Measurements from ENCODE around the gene PAAF1. TPM values are rescaled to one million over a fixed set of nuclear protein-coding genes. Genes with fewer than 3 reads are reported as not detected.

Gene PAAF1
- total and polyA plus RNA-seq, 10 of the 15 experiments (the other 5 are each of a cell fraction or from before 2014, with no cell fraction given) = 13.7 to 70.6 (median 29.1) TPM

- Histone ChIP-seq H3K9ac (ENCODE audit: control insufficient read depth, insufficient read depth, low read length) (no peak overlapping the region), H3K79me2 (ENCODE audit: control insufficient read depth, insufficient read depth, low read length) (no peaks in the 10 kb centered on the region), H3K27ac (ENCODE audit: control insufficient read depth, insufficient read depth) (no peak overlapping the region), H3K9me3 (replicated peaks; ENCODE audit: control insufficient read depth, insufficient read depth, low read length) (no peaks in the 10 kb centered on the region), H3K27me3 (replicated peaks in 1 of 2; ENCODE audit: control insufficient read depth in 2 of 2, insufficient read depth in 2 of 2, low read length in 1 of 2) (no peaks in the 10 kb centered on the region), H2AFZ (ENCODE audit: control insufficient read depth, low read depth, low read length) (no peak overlapping the region), H3K4me1 (ENCODE audit: control insufficient read depth, insufficient read depth, low read length) (no peaks in the 10 kb centered on the region), H4K20me1 (ENCODE audit: control insufficient read depth, insufficient read depth) (no peaks in the 10 kb centered on the region), H3K4me2 (ENCODE audit: control insufficient read depth, insufficient read depth) (no peak overlapping the region), H3K36me3 (ENCODE audit: control insufficient read depth in 2 of 2, insufficient read depth in 2 of 2, low read length in 1 of 2) (peaks cover 6 to 22% of the 10 kb centered on the region in 2 experiments), H3K4me3 (no peak overlapping the region)
- in situ Hi-C loops (cut with MboI) (no loop called here), intact Hi-C loops (cut with micrococcal nuclease; ENCODE audit: unreplicated experiment) (loop anchor here (5.0 kb wide), 1 partner anchor 305 kb away; no protein-coding TSS in a partner anchor)
- DNase-seq (ENCODE audit: low read depth, low spot score) (no peak), ATAC-seq (no peak), FAIRE-seq (no peak)
- 100% methylated on average over 6 of the region's 6 CpGs for WGBS (ENCODE audit: insufficient coverage, insufficient replicate concordance, low lambda C conversion rate, missing lambda C conversion rate)
- RAD21 ChIA-PET (ENCODE audit: unreplicated experiment) = interaction anchor here (0.6 to 1.6 kb wide), 8 partner anchors 65 to 307 kb away, joined by 3 to 29 read pairs (median 3); no protein-coding TSS in a partner anchor
- POLR2A ChIA-PET = interaction anchor here (0.5 to 0.6 kb wide), 2 partner anchors 46 to 48 kb away, joined by 3 read pairs; no protein-coding TSS in a partner anchor
- BruUV-seq (replicated peaks) = no TSS peak
- SMC1A ChIA-PET (ENCODE audit: uncharacterized antibody, unreplicated experiment) = interaction anchor here (0.6 to 2.0 kb wide), 4 partner anchors 14 to 306 kb away, joined by 3 to 16 read pairs (median 4); no protein-coding TSS in a partner anchor
- CTCF ChIA-PET = interaction anchor here (0.6 to 2.2 kb wide), 16 partner anchors 10 to 581 kb away, joined by 3 to 29 read pairs (median 3); partner anchors contain the start of genes COA4 and PAAF1
- no peak for TF ChIP-seq HDGF (IDR thresholded peaks at IDR 0.05)
- TF ChIP-seq, protein P1, sequence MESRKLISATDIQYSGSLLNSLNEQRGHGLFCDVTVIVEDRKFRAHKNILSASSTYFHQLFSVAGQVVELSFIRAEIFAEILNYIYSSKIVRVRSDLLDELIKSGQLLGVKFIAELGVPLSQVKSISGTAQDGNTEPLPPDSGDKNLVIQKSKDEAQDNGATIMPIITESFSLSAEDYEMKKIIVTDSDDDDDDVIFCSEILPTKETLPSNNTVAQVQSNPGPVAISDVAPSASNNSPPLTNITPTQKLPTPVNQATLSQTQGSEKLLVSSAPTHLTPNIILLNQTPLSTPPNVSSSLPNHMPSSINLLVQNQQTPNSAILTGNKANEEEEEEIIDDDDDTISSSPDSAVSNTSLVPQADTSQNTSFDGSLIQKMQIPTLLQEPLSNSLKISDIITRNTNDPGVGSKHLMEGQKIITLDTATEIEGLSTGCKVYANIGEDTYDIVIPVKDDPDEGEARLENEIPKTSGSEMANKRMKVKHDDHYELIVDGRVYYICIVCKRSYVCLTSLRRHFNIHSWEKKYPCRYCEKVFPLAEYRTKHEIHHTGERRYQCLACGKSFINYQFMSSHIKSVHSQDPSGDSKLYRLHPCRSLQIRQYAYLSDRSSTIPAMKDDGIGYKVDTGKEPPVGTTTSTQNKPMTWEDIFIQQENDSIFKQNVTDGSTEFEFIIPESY (IDR thresholded peaks at IDR 0.05) = no peak
- no peak for TF ChIP-seq ZNF217 (IDR thresholded peaks at IDR 0.05)
- no peak for TF ChIP-seq BRCA1 (IDR thresholded peaks at IDR 0.05; ENCODE audit: low read depth, low read length)
- TF ChIP-seq, protein P2, sequence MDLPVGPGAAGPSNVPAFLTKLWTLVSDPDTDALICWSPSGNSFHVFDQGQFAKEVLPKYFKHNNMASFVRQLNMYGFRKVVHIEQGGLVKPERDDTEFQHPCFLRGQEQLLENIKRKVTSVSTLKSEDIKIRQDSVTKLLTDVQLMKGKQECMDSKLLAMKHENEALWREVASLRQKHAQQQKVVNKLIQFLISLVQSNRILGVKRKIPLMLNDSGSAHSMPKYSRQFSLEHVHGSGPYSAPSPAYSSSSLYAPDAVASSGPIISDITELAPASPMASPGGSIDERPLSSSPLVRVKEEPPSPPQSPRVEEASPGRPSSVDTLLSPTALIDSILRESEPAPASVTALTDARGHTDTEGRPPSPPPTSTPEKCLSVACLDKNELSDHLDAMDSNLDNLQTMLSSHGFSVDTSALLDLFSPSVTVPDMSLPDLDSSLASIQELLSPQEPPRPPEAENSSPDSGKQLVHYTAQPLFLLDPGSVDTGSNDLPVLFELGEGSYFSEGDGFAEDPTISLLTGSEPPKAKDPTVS (IDR thresholded peaks at IDR 0.05; ENCODE audit: low read depth, low read length) = no peak
- TF ChIP-seq, protein P3, sequence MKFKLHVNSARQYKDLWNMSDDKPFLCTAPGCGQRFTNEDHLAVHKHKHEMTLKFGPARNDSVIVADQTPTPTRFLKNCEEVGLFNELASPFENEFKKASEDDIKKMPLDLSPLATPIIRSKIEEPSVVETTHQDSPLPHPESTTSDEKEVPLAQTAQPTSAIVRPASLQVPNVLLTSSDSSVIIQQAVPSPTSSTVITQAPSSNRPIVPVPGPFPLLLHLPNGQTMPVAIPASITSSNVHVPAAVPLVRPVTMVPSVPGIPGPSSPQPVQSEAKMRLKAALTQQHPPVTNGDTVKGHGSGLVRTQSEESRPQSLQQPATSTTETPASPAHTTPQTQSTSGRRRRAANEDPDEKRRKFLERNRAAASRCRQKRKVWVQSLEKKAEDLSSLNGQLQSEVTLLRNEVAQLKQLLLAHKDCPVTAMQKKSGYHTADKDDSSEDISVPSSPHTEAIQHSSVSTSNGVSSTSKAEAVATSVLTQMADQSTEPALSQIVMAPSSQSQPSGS (IDR thresholded peaks at IDR 0.05; ENCODE audit: low read length) = no peak
- TF ChIP-seq CTCF (IDR thresholded peaks at IDR 0.05 in 2 of 3, conservative IDR thresholded peaks at IDR 0.05 in 1 of 3; ENCODE audit: control insufficient read depth in 2 of 3, extremely low read depth in 1 of 3, insufficient read depth in 1 of 3, low read depth in 3 of 3, low read length in 3 of 3) = no peak
- no peak for TF ChIP-seq ZNF24 (IDR thresholded peaks at IDR 0.05)
- TF ChIP-seq CEBPZ (IDR thresholded peaks at IDR 0.05; ENCODE audit: low read depth, low read length) = no peak
These were observed 55.2 kb downstream of the PAAF1 start for GRCh38 chr11:73931951-73932350.
